Lower leg skin (tissue), 3 donors: ENCODE data around the gene ZNF106.

Source experiments
- POLR2A ChIP-seq, 2 donors: fragments of 450-650 bp; IDR thresholded peaks; one replicate each; pipeline ENCODE4 v1.6.1; 2016 to 2017; ENCODE audit warnings: antibody characterized with exemption in 2 of 2, mild to moderate bottlenecking in 1 of 2, moderate library complexity in 1 of 2
- TF ChIP-seq, protein P1 (sequence below), 3 donors: fragments of 450-650 bp; IDR thresholded peaks; one replicate each; pipeline ENCODE4 v1.5.1; 2016; ENCODE audit warnings: antibody characterized with exemption in 3 of 3, mild to moderate bottlenecking in 3 of 3, moderate library complexity in 2 of 3

DNA sequence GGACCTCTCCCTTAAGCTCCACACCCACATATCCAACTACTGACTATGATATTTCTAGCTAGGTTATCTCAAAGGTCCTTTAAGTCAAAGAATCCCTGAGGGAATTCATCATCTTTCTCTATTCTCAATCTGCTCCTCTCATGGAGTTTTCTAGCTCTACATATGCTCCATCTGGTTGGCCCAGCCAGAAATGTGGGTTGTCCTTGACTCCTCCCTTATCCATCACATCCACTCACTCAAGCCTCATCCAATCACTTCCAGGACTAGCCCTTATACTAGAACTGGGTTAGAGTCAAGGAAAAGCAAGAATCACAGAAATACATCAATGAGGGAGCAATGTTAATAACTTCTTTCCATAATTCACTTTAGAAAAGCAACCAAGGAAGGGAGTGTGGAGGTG is 45.4 kb downstream of the ZNF106 start:
- no peak for TF ChIP-seq POLR2A (IDR thresholded peaks at IDR 0.05)
- TF ChIP-seq, protein P1, sequence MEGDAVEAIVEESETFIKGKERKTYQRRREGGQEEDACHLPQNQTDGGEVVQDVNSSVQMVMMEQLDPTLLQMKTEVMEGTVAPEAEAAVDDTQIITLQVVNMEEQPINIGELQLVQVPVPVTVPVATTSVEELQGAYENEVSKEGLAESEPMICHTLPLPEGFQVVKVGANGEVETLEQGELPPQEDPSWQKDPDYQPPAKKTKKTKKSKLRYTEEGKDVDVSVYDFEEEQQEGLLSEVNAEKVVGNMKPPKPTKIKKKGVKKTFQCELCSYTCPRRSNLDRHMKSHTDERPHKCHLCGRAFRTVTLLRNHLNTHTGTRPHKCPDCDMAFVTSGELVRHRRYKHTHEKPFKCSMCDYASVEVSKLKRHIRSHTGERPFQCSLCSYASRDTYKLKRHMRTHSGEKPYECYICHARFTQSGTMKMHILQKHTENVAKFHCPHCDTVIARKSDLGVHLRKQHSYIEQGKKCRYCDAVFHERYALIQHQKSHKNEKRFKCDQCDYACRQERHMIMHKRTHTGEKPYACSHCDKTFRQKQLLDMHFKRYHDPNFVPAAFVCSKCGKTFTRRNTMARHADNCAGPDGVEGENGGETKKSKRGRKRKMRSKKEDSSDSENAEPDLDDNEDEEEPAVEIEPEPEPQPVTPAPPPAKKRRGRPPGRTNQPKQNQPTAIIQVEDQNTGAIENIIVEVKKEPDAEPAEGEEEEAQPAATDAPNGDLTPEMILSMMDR (IDR thresholded peaks at IDR 0.05): no peak
